CD4-positive, alpha-beta T cell (primary cell): ENCODE results near the gene CD47. TPM values are rescaled to one million over a fixed set of nuclear protein-coding genes. Genes with fewer than 3 reads are reported as not detected.

Source experiments
- ATAC-seq: fragments of 200-7000 bp; cut with Tn5 transposase; one replicate; pipeline ENCODE4 v1.10.0; 2022; ENCODE audit warnings: mild to moderate bottlenecking; ENCODE audit not compliant: poor library complexity
- CTCF ChIA-PET: fragments of 350-600 bp; sonication (Branson Sonifier 250); formaldehyde crosslinking; loops from one replicate; lab custom pipeline; 2021; ENCODE audit warnings: antibody characterized with exemption, inconsistent platforms; lab: Charles Lee
- POLR2A ChIA-PET: fragments of 350-600 bp; sonication (Branson Sonifier 250); formaldehyde crosslinking; loops from one replicate; lab custom pipeline; 2021; ENCODE audit warnings: antibody characterized with exemption, inconsistent platforms; lab: Charles Lee
- DNase-seq, 14 experiments: peaks; one replicate each; pipeline ENCODE4 v3.0.0-alpha.2; 2013 to 2020; ENCODE audit warnings: mixed read lengths in 2 of 14
- H3K27ac ChIP-seq, 2 donors: one replicate each; pipeline versions ENCODE4 v1.5.1 to v1.7.0; 2013; ENCODE audit warnings: low read length in 2 of 2, low read depth in 1 of 2, mild to moderate bottlenecking in 1 of 2
- H3K27me3 ChIP-seq, 2 experiments: 1 replicate in 1 of 2; 2 replicates in 1 of 2; pipeline versions ENCODE4 v1.6.1 to v1.7.0; 2013; ENCODE audit warnings: low read length in 2 of 2, control low read depth in 1 of 2, mild to moderate bottlenecking in 1 of 2, moderate library complexity in 1 of 2; ENCODE audit not compliant: insufficient read depth in 2 of 2, control insufficient read depth in 1 of 2
- H3K36me3 ChIP-seq: one replicate; pipeline ENCODE4 v1.6.1; 2013; ENCODE audit warnings: low read length, control low read depth; ENCODE audit not compliant: insufficient read depth
- H3K4me1 ChIP-seq: one replicate; pipeline ENCODE4 v1.6.1; 2013; ENCODE audit warnings: low read length, control low read depth; ENCODE audit not compliant: insufficient read depth
- H3K4me3 ChIP-seq: one replicate; pipeline ENCODE4 v1.5.1; 2013; ENCODE audit warnings: mild to moderate bottlenecking, low read length, moderate library complexity
- H3K9me3 ChIP-seq, 2 experiments: 1 replicate in 1 of 2; 2 replicates in 1 of 2; pipeline versions ENCODE4 v1.6.1 to v1.7.0; 2013; ENCODE audit warnings: low read length in 2 of 2, mild to moderate bottlenecking in 2 of 2, control low read depth in 1 of 2, moderate library complexity in 1 of 2; ENCODE audit not compliant: control insufficient read depth in 1 of 2, insufficient read depth in 1 of 2
- H3K27ac Mint-ChIP-seq: one replicate; pipeline ENCODE4 v1.8.0; 2020; ENCODE audit warnings: mixed read lengths
- H3K27me3 Mint-ChIP-seq: one replicate; pipeline ENCODE4 v1.8.0; 2021; ENCODE audit warnings: mixed read lengths
- H3K36me3 Mint-ChIP-seq: one replicate; pipeline ENCODE4 v1.8.0; 2021; ENCODE audit warnings: low read depth, mixed read lengths
- H3K4me1 Mint-ChIP-seq: one replicate; pipeline ENCODE4 v1.8.0; 2021; ENCODE audit warnings: low read depth, mixed read lengths
- H3K4me3 Mint-ChIP-seq: one replicate; pipeline ENCODE4 v1.8.0; 2020; ENCODE audit warnings: mild to moderate bottlenecking, mixed read lengths
- H3K9me3 Mint-ChIP-seq: one replicate; pipeline ENCODE4 v1.8.0; 2020; ENCODE audit warnings: mixed read lengths
- intact Hi-C, 2 experiments: fragments of 100-400 bp; cut with DNase I in 1 of 2; cut with micrococcal nuclease in 1 of 2; formaldehyde crosslinking; loops; one replicate each; pipeline versions ENCODE4 v1.15.1 to v1.9.0; 2023 to 2025; cut with DNase I, micrococcal nuclease
- total RNA-seq, 174 experiments: library from RNA in 2 of 174; stranded (reverse) in 2 of 174; gene quantifications; one replicate each; pipeline ENCODE4 v1.2.3 and lab custom pipeline; 2021 to 2026
- TF ChIP-seq, protein P1 (sequence below): fragments of 200-600 bp; IDR thresholded peaks from one replicate; pipeline ENCODE4 v1.8.0; 2022; ENCODE audit warnings: antibody characterized with exemption, mild to moderate bottlenecking

The CD47 gene
- total RNA-seq, 2 experiments from 2014 or later, result 166 to 170 TPM

GRCh38 chr3:108021131-108021530 lies 69.7 kb downstream of the CD47 start:
- peaks cover 10% of the 10 kb centered on the region for H3K27me3 Mint-ChIP-seq

GRCh38 chr3:108018552-108018951 lies 72.3 kb downstream of the CD47 start:
- no peak overlapping the region for H3K4me3 Mint-ChIP-seq
- TF ChIP-seq, protein P1, sequence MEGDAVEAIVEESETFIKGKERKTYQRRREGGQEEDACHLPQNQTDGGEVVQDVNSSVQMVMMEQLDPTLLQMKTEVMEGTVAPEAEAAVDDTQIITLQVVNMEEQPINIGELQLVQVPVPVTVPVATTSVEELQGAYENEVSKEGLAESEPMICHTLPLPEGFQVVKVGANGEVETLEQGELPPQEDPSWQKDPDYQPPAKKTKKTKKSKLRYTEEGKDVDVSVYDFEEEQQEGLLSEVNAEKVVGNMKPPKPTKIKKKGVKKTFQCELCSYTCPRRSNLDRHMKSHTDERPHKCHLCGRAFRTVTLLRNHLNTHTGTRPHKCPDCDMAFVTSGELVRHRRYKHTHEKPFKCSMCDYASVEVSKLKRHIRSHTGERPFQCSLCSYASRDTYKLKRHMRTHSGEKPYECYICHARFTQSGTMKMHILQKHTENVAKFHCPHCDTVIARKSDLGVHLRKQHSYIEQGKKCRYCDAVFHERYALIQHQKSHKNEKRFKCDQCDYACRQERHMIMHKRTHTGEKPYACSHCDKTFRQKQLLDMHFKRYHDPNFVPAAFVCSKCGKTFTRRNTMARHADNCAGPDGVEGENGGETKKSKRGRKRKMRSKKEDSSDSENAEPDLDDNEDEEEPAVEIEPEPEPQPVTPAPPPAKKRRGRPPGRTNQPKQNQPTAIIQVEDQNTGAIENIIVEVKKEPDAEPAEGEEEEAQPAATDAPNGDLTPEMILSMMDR, result no peak
- POLR2A ChIA-PET, result no interaction called here
- Histone ChIP-seq H3K9me3 (no peaks in the 10 kb centered on the region), H3K27ac (no peak overlapping the region), H3K4me1 (no peaks in the 10 kb centered on the region), H3K4me3 (no peak overlapping the region), H3K36me3 (no peaks in the 10 kb centered on the region), H3K27me3 (no peaks in the 10 kb centered on the region)
- DNase-seq (no peak), ATAC-seq (no peak)
- H3K27me3 Mint-ChIP-seq, result peaks cover 10% of the 10 kb centered on the region
- H3K27ac Mint-ChIP-seq, result no peak overlapping the region
- H3K9me3 Mint-ChIP-seq, result no peaks in the 10 kb centered on the region
- CTCF ChIA-PET, result no interaction called here
- H3K36me3 Mint-ChIP-seq, result peaks cover under 1% of the 10 kb centered on the region
- intact Hi-C loops, result no loop called here
- no peaks in the 10 kb centered on the region for H3K4me1 Mint-ChIP-seq

More at GRCh38 chr3:108021131-108021530, 69.7 kb downstream of the CD47 start:
- Histone ChIP-seq H3K9me3 (no peaks in the 10 kb centered on the region), H3K27ac (no peak overlapping the region), H3K4me3 (no peak overlapping the region), H3K36me3 (no peaks in the 10 kb centered on the region), H3K4me1 (no peaks in the 10 kb centered on the region), H3K27me3 (no peaks in the 10 kb centered on the region)
- Mint-ChIP-seq H3K36me3 (peaks cover 16% of the 10 kb centered on the region), H3K4me3 (no peak overlapping the region), H3K27ac (no peak overlapping the region), H3K9me3 (no peaks in the 10 kb centered on the region), H3K4me1 (no peaks in the 10 kb centered on the region)
- TF ChIP-seq, protein P1, result no peak
- ATAC-seq, result no peak
- ChIA-PET POLR2A (no interaction called here), CTCF (no interaction called here)
- no peak for DNase-seq
- intact Hi-C loops, result no loop called here

DNA sequence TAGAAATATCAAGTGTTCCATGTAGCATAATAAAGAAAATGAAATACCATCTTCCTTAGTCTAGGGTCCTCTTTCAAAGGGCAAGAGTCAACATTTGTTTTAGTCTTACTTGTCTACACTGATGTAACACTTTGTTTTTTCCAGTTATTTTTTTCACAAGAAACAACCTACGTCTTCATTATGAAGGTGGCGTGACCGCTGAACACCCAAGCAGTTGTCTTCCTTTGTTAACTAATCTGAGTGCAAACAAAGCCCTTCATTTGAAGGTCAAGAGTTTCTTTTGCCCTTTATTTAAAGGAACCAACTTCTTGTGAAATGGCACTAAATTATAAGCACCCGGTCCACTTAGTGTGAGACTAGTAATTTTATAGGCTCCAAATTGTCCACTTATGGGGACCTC lies 73.2 kb downstream of the CD47 start:
- POLR2A ChIA-PET, result no interaction called here

More for the DNA sequence above, 73.2 kb downstream of the CD47 start:
- DNase-seq (no peak), ATAC-seq (no peak)
- Histone ChIP-seq H3K9me3 (no peaks in the 10 kb centered on the region), H3K27ac (no peak overlapping the region), H3K4me1 (no peaks in the 10 kb centered on the region), H3K36me3 (no peaks in the 10 kb centered on the region), H3K4me3 (no peak overlapping the region), H3K27me3 (no peaks in the 10 kb centered on the region)
- Mint-ChIP-seq H3K4me3 (no peak overlapping the region), H3K27ac (no peak overlapping the region), H3K9me3 (no peaks in the 10 kb centered on the region), H3K27me3 (peaks cover 10% of the 10 kb centered on the region), H3K4me1 (no peaks in the 10 kb centered on the region), H3K36me3 (no peaks in the 10 kb centered on the region)
- intact Hi-C loops, result no loop called here
- TF ChIP-seq, protein P1, result no peak
- CTCF ChIA-PET, result no interaction called here
